GM18868 (cell line): Measurements from ENCODE around the gene NCOA3.
"Not testable (repeated sequence)": the region's sequence is repeated elsewhere in the genome, so short reads cannot be mapped to it uniquely, and the experiment has no call there.

Experiments
- ATAC-seq: cut with Tn5 transposase; IDR thresholded peaks from one replicate; pipeline ENCODE4 v1.9.1; 2021; ENCODE audit warnings: mild to moderate bottlenecking, moderate library complexity; ENCODE audit not compliant: unreplicated experiment

NCOA3 gene

DNA sequence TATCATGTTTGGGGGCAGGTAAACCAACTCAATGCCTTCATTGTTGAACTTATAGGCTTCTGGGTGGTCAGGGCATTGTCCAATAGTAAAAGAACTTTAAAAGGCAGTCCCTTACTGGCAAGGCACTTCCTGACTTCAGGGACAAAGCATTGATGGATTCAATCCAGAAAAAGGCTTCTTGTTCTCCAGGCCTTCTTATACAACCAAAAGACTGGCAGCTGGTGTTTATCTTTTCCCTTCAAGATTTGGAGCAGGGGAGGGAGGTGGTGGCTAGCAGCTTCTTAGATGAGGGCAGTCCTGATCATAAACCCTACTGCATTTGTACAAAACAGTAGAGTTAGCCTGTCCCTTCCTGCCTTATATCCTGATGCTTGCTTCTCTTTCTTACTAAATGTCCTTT lies 57.5 kb downstream of the NCOA3 start:
- no peak for ATAC-seq

DNA sequence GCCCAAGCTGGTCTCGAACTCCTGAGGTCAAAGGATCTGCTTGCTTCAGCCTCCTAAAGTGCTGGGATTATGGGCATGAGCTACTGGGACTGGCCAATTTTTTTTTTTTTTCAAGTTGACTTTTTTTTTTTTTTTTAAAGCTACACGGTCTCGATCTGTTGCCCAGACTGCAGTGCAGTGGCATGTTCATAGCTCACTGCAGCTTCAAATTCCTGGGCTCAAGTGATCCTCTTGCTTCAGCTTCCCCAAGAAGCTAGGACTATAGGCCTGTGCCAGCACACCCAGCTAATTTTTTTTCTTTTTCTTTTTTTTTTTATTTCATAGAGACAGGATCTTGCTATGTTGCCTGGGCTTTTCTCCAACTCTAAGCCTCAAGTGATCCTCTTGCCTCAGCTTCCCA lies 59.5 kb downstream of the NCOA3 start:
- ATAC-seq: no peak

DNA sequence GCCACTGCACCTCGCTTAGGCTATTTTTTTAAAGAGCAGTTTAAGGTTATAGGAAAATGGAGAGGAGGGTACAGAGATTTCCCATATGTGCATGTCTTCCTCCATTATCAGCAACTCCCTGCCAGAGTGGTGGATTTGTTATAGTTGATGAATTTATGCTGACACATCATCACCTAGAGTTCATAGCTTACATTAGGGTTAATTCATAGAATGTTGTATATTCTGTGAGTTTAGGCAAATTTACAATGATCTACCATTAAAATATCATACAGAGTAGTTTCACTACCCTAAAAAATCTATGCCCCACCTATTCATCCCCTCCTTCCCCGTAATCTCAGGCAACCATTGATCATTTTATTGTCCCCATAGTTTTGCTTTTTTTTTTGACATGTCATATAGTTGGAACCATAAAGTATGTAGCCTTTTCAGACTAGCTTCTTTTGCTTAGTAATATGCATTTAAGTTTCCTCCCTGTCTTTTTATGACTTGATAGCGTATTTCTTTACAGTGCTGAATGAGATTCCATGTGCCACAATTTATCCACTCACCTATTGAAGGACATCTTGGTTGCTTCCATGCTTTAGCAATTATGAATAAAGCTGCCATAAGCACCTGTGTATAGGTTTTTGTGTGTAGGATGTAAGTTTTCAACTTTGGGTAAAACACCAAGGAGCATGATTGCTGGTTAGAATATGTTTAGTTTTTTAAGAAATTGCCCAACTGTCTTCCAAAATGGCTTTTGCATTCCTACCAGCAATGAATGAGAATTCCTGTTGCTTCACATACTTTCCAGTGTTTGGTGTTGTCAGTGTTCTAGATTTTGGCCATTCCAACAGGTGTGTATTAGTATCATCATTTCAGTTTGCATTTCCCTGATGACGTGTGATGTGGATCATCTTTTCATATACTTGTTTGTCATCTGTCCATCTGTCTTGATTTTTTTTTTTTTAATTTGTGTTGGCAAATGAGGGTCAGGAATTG lies 60.2 kb downstream of the NCOA3 start:
- ATAC-seq: no peak

DNA sequence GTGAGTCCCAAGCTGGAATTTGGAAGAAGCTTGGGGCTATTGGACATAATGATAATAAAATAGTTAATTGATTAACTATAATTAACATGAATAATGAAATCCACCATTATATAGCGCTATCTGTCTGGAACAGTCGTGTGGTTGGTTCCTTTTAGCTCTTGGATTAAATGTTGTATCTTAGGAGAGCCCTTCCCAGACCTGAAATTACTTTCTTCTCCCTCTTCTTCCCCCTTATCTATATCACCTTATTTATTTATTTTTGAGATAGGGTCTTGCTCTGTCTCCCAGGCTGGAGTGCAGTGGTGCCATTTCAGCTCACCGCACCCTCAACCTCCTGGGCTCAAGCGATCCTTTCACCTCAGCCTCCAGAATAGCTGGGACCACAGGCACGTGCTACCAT lies 64.6 kb downstream of the NCOA3 start:
- no peak for ATAC-seq

DNA sequence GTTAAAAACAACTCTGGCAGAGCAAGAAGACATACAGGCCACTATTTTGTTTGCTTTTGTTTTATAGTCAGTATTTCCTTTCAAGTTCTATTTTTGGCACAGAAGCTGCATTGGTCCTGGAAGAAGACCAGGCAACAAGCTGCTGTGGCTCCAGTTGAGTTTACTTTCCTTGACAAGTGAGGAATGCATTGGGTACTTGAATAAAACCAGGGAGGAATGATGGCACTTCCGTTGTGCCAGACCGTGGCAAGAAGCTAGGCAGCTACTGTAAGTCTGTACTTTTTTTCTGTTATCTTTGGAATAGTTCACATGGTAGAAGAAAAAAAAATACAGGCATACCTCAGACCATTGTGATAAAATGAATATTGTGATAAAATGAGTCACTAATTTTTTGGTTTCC lies 66.3 kb downstream of the NCOA3 start:
- no peak for ATAC-seq

DNA sequence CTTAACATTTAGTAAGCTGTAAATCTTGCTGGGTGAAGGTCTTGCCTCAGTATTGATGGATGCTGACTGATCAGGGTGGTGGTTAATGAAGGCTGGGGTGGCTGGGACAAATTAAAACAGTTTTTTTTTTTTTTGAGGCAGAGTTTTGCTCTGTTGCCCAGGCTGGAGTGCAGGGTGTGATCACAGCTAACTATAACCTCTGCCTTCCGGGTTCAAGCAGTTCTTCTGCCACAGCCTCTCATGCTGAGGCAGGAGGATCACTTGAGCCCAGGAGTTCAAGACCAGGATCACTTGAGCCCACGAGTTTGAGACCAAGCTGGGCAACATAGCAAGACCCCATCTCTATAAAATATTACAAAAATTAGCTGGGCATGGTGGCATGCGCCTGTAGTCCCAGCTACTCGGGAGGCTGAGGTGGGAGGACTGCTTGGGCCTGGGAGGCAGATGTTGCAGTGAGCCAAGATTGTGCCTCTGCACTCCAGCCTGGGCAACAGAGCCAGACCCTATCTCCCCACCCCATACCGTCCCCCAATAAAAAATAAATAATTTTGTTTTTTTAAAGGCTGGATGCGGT lies 67.2 kb downstream of the NCOA3 start:
- no peak for ATAC-seq

DNA sequence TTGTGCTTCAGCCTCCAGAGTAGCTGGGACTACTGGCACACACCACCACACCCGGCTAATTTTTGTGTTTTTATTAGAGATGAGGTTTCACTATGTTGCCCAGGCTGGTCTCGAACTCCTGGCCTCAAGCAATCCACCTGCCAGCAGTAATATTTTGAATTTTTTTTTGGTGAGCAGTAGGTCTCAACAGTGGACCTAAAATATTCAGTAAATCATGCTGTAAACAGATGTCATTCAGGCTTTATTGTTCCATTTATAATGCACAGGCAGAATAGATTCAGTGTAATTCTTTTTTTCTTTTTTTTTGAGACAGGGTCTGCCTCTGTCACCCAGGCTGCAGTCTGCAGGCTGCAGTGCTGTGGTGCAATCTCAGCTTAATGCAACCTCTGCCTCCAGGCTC lies 69.7 kb downstream of the NCOA3 start:
- ATAC-seq: no peak

DNA sequence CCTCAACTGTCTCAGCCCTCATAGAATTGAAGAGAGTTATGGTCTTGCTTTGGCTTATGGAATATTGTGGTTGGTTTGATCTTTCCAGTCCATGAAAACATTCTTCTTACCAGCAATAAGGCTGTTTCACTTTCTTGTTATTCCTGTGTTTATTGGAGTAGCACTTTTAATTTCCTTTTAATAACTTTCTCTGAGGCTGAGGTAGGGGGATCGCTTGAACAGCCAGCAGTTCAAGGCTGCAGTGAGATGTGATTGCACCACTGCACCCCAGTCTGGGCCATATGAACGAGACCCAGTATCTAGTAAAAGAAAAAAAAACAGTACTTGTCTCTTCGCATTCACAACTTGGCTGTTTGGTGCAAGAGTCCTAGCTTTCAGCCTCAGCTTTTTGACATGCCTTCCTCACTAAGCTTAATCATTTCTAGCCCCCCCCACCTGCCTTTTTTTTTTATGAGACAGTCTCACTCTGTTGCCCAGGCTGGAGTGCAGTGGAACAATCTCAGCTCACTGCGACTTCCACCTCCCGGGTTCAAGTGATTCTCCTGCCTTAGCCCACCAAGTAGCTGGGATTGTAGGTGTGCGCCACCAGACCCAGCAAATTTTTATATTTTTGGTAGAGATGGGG lies 70.5 kb downstream of the NCOA3 start:
- ATAC-seq: no peak

DNA sequence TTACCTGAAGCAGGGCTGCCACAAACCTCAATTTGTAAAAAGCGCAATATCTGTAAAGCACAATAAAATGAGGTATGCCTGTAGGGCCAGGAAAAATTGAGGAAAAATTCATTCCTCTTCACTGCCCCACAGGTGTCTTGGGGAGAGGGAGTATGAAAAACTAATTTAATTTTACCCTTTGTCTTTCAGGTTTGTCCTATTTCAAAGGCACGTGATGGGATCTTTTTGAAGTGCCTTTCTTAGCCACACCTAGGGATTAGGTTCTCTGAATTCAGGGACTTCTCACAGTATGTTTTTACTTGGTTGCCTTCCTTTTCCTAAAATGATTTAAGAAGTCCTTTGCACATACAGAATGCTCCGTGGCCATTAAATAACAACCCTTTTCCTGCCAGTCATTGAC lies 71.9 kb downstream of the NCOA3 start:
- ATAC-seq: no peak

DNA sequence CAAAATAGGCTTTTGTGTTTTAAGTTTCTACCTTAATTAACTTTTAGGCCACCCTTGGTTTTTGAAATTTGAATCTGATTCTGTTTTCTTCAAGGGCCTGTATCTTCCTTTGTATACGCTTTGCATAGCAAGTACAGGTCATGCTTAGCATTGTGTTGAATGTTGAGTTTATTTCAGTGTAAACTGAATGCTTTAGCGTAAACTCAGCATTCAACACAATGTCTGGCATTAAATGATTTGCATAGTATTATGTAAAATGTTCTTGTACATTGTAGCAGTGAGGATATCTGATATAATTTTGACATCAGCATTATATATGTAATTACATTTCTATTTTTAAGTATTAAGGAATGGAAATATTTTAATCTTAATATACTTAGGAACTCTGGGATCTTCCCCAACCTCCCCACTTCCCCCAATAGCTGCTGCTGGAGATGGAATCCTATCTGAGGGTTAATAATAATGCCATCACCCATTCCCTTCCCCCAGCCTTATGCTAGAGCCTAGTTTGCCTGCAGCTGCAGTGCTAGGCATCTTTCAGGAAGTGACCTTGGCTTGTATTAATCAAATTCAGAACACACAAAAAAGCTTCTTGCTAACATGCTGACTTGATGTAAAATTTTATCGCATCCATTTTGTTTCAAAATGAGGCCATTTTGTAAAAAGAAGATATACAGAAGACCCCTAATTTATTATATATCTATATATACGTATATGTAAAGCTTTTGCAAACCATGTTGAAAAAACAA lies 73.1 kb downstream of the NCOA3 start:
- ATAC-seq: no peak

DNA sequence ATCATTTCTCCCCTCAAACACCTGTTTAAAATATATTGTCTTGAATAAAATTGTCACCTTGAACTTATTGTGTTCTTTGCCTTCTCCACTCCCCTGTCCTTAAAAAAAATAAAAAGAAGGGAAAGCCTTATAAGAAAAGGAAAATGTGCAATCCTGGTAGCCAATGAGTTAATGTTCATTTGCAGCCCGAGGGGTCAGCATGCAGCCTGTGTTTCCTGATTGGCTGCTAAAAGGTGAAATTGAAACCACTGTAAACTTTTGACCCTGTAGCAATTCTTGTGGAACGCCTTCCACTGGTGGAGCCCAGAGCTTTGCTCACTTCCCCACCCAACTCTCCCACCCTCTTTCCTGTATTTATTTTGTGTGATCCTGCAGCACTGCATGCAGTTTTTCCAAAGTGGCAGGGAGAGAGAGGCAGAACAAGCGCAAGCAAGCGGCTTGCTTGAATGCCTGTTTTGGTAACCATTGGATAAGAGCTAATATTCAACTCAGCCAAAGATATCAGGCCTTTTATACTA lies 74.9 kb downstream of the NCOA3 start:
- peak; percentile 54 for ATAC-seq

DNA sequence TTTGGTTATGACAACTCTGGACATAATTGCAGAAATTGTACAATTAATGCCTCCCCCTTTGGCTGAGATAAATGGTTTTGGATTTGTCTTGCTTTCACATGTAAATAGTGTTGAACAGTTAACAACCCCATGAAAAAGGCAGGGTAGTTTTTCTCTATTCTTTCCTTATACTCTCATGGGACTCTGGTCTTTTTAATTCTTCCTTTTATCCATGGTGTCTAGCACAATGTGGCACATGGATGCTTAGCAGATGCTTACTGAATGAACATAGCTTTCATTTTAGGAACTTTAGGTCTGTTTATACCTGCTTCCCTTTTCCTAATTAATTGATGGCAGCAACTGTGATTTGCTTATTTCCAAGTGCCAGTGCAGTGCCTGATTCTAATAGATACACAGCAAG lies 75.6 kb downstream of the NCOA3 start:
- ATAC-seq: no peak

DNA sequence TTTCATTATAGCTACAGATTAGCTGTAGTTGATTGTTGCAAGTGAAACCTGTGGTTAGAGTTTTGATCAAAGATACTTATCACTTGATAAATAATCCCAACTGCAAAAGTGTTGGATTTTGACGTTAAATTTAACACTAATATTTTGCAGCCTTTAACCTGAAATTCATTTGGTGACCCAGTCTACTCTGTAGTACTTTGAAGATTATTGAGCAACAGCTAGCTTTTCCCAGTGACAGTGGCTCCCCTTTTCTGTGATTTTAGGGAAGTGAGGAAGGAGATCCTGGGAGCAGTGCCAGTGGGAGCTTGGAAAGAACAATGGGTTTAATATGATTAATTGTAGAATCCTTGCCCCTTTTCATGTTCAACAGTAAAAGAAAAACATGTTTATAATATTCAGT lies 76.9 kb downstream of the NCOA3 start:
- no peak for ATAC-seq

DNA sequence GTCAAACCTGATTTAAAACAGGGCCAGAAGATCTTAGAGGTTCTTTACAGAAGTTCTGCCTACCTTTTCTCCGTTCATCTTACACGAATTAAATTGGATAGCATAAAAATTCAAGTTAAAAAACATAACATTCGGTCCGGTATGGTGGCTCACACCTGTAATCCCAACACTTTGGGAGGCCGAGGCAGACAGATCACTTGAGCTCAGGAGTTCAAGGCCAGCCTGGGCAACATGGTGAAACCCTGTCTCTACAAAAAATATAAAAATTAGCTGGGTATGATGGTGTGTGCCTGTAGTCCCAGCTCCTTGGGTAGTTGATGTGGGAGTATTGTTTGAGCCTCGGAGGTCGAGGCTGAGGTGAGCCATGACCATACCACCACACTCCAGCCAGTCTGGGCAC lies 79.0 kb downstream of the NCOA3 start:
- not testable (repeated sequence) for ATAC-seq

DNA sequence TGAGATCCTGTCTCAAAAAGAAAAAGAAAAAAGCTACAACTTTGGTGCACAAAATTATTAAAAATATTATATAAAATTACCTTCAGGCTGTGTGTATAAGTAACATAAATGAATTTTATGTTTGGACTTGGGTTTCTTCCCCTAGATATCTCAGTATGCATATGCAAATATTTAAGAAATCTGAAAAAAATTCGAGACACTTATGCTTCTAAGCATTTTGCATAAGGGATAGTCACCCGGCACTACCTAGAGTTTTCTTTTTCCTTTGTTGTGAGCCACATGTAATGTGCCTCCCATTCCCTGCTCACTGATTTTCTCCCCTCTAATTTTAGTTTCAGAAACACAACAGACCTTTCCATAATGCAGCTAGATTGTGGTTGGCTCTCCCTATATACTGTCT lies 79.4 kb downstream of the NCOA3 start:
- ATAC-seq: no peak

DNA sequence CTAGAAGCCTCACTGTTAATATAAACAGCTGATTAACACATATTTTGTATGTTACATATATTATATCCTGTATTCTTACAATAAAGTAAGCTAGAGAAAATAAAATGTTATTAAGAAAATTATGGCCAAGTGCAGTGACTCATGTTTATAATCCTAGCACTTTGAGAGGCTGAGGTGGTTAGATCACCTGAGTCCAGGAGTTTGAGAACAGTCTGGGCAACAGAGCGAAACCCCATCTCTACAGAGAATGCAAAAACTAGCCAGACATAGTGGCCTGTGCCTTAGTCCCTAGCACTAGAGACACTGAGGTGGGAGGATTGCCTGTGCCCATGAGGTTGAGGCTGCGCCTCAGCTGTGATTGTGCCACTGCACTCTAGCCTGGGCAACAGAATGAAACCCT lies 81.9 kb downstream of the NCOA3 start:
- ATAC-seq: no peak

DNA sequence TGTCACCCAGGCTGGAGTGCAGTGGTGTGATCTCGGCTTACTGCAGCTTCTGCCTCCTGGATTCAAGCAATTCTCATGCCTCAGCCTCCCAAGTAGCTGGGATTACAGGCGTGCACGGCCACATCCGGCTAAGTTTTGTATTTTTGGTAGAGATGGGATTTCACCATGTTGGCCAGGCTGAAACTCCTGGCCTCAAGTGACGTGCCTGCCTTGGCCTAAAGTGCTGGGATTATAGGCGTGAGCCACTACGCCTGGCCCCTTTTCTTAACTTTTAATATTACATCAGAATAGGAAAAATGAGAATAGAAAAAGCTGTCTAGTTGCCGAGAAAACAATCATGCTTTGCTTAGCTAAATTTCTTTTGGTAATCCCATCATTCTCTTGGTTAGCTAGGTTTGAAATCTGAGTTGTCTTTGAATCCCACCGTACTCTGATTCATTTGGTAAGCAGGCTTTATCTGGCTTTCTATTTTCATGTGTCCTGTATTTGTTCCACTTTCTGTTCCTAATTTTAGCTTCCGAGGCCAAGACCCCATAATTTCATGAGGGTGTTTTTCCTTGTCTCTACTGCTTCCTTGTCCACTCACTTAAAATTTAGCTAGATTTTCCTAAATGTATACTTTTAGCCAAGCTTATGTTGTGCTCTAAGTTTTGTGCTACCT lies 83.5 kb downstream of the NCOA3 start:
- no peak for ATAC-seq

DNA sequence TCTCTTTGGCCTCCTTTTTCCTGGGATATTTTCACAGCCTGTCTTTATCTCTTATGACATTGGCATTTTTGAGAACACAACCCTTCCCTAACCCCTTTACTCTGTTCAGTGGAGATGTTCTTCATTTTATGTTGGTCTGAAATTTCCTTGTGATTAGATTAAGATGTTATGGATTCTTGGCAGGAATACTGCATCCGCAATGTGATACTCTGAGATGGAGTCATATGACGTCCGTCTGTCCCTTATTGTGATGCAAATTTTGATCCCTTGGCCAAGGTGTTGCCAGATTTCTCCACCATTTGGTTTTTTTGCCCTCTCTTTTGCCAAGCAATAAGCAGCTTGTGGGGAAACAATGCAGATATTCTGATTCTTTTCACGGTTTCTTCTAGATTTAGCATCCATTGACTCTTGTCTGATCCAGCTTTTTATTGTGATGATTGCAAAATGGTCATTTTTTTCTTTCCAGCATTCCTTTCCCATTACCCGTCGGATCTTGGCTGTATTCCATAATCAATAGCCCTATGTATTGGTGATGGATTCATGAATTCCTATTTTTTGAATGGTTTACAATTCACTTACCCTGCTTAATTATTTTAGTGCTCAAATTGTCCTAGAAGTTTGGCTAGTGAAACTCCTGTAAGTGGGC lies 85.1 kb downstream of the NCOA3 start:
- ATAC-seq: no peak

DNA sequence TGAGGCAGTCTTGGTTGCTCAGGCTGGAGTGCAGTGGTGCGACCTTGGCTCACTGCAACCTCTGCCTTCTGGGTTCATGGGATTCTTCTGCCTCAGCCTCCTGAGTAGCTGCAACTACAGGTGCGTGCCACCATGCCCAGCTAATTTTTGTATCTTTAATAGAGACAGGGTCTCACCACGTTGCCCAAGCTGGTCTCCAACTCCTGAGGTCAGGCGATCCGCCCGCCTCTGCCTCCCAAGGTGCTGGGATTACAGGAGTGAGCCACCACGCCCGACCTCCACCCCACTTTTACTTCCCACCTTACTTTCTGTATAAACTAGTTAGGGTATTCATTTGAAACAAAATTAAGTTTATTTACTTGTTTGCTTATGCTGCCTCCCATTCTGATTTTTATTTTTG lies 86.5 kb downstream of the NCOA3 start:
- ATAC-seq: no peak

DNA sequence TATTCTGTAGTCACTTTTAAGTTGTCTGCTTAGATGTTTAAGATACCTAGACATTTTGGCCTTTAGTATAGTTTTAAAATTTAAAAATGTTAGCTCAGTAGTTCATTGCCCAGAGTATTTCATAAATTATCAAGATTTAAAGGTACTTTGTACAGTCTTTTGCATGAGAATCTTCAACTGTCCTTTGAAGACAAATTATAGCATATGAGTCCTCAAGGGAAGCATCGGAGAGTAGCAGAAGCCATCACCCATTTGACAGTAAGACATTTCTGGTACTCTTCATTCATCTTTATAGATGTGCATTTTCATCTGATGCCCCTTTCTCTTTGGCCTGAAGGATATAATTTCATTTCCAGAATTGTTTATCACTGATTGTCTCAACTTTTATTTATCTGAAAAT lies 89.5 kb downstream of the NCOA3 start:
- no peak for ATAC-seq
